Measurements from ENCODE around the gene ZC3H14.

DNA sequence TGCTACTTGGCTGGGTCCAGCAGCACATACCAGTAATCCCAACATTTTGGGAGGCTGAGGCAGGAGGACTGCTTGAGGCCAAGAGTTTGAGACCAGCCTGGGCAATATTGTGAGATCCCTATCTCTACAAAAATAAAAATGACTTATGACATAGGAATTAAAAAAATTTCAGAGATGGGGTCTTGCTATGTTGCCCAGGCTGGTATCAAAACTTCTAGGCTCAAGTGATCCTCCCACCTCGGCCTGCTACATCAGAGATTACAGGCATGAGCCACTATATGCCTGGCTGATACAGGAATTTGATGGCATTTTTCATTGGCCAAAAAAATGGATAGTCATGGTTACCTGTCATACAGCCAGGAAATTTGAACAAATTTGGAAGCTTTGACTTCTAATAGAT is 54.6 kb downstream of the ZC3H14 start:
- TF ChIP-seq EZH2phosphoT487 (IDR thresholded peaks at IDR 0.05; ENCODE audit: low read length): no peak
- TF ChIP-seq, protein P1, sequence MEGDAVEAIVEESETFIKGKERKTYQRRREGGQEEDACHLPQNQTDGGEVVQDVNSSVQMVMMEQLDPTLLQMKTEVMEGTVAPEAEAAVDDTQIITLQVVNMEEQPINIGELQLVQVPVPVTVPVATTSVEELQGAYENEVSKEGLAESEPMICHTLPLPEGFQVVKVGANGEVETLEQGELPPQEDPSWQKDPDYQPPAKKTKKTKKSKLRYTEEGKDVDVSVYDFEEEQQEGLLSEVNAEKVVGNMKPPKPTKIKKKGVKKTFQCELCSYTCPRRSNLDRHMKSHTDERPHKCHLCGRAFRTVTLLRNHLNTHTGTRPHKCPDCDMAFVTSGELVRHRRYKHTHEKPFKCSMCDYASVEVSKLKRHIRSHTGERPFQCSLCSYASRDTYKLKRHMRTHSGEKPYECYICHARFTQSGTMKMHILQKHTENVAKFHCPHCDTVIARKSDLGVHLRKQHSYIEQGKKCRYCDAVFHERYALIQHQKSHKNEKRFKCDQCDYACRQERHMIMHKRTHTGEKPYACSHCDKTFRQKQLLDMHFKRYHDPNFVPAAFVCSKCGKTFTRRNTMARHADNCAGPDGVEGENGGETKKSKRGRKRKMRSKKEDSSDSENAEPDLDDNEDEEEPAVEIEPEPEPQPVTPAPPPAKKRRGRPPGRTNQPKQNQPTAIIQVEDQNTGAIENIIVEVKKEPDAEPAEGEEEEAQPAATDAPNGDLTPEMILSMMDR (IDR thresholded peaks at IDR 0.05; ENCODE audit: low read length): no peak
